Mucosa of stomach (tissue), 1 donor: ENCODE data around the gene C12orf54.
"Not testable (repeated sequence)": the region's sequence is repeated elsewhere in the genome, so short reads cannot be mapped to it uniquely, and the experiment has no call there.

ENCODE experiments used
- H3K27me3 ChIP-seq: one replicate; pipeline ENCODE4 v1.7.0; 2013; ENCODE audit warnings: mild to moderate bottlenecking, low read length; ENCODE audit not compliant: control insufficient read depth, insufficient read depth
- H3K36me3 ChIP-seq: one replicate; pipeline ENCODE4 v1.7.0; 2013; ENCODE audit warnings: low read length; ENCODE audit not compliant: control insufficient read depth, insufficient read depth
- H3K4me1 ChIP-seq: one replicate; pipeline ENCODE4 v1.7.0; 2013; ENCODE audit warnings: mild to moderate bottlenecking, low read length; ENCODE audit not compliant: control insufficient read depth, insufficient read depth
- H3K4me3 ChIP-seq: one replicate; pipeline ENCODE4 v1.7.0; 2013; ENCODE audit warnings: low read length
- H3K9ac ChIP-seq: one replicate; pipeline ENCODE4 v1.7.0; 2013; ENCODE audit warnings: mild to moderate bottlenecking, low read length, moderate library complexity
- H3K9me3 ChIP-seq: one replicate; pipeline ENCODE4 v1.7.0; 2013; ENCODE audit warnings: mild to moderate bottlenecking, low read length, moderate library complexity; ENCODE audit not compliant: control insufficient read depth
- donor health status: Pancreatic carcinoma.

Gene C12orf54

DNA sequence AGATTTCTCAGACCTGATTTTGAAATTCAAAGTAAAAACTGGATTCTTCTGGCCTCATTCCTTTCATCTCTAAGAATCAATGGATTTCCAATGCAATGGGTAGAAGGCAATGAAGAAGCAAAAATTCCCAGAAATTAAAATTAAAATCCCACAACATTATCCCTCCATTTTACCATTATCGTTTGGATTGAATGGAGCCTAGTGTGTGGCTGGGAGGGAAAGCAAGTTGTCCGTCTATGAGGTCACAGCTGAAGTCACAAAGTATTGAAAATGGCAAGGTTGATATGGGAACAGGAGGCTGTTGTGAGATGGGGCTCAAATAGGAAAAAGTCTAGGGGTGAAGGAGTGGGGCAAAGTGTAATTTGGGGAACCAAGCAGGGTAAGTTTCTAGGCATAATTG is at the start of gene C12orf54:
Gene C12orf54 (plus strand): TSS at position 301 of the 400 bp plus-strand sequence. CDS start 799 bp downstream, outside the sequence.
- no peaks in the 10 kb centered on the region for H3K4me1 ChIP-seq
- H3K9ac ChIP-seq = no peak within 1 kb of the TSS
- H3K36me3 ChIP-seq = no peaks in the 10 kb centered on the region
- no peaks in the 10 kb centered on the region for H3K9me3 ChIP-seq
- no peak within 1 kb of the TSS for H3K4me3 ChIP-seq
- H3K27me3 ChIP-seq = peaks cover 10% of the 10 kb centered on the region

DNA sequence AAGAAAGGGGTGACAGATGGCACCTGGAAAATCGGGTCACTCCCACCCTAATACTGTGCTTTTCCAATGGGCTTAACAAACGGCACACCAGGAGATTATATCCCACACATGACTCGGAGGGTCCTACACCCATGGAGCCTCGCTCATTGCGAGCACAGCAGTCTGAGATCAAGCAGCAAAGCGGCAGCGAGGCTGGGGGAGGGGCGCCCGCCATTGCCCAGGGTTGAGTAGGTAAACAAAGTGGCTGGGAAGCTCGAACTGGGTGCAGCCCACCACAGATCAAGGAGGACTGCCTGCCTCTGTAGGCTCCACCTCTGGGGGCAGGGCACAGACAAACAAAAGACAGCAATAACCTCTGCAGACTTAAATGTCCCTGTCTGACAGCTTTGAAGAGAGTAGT is 48.3 kb upstream of the C12orf54 start:
- H3K27me3 ChIP-seq, H3K36me3 ChIP-seq, H3K4me1 ChIP-seq, H3K9ac ChIP-seq, H3K4me3 ChIP-seq, H3K9me3 ChIP-seq: not testable (repeated sequence)

DNA sequence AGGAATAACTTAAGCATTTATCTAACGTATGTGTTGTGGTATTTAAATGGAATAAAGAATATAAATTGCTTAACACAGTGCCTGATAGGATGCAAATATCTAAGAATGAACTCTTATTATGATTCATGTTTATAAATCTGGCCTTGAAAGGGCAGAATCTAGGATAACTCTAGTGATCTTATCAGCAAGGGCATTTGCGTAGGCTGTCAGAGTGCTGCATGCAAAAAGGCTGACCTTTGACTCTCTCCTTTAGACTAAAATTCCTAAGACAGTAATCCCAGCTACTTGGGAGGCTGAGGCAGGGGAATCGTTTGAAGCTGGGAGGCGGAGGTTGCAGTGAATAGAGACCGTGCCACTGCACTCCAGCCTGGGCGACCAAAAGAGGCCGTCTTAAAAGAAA is 41.2 kb upstream of the C12orf54 start:
- Histone ChIP-seq H3K27me3 (no peaks in the 10 kb centered on the region), H3K9me3 (no peaks in the 10 kb centered on the region), H3K36me3 (no peaks in the 10 kb centered on the region), H3K4me3 (no peak overlapping the region), H3K4me1 (no peaks in the 10 kb centered on the region), H3K9ac (no peak overlapping the region)

DNA sequence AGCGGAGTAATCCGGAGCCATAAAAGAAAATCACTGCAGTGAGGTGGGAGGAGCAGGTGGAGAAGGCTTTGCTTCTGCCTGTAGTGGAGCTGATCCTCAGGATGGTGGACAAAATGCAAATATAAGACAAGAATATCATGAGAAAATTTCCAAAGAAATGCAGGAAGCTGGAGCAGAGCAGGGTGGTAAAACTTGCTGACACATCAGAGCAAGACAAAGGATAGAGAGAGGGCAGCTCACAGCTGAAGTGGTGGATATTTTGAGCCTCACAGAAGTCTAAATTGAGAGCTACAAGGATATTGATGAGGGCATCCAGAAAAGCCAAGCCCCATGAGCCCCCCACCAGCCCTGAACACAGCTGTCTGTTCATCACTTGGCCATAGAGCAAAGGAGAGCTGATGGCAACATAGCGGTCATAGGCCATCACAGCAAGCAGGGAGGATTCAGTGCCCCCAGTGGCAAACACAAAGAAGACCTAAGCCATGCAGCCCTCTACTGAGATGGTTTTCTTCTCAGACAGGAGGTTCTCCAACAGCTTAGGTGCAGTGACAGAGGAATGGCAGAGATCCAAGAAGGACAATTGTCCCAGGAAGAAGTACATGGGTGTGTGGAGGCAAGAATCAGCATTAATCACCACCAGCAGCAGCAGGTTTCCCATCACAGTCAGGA is 40.0 kb upstream of the C12orf54 start:
- no peak overlapping the region for H3K9ac ChIP-seq
- H3K9me3 ChIP-seq = no peaks in the 10 kb centered on the region
- H3K4me1 ChIP-seq = no peaks in the 10 kb centered on the region
- no peaks in the 10 kb centered on the region for H3K36me3 ChIP-seq
- no peaks in the 10 kb centered on the region for H3K27me3 ChIP-seq
- H3K4me3 ChIP-seq = no peak overlapping the region

DNA sequence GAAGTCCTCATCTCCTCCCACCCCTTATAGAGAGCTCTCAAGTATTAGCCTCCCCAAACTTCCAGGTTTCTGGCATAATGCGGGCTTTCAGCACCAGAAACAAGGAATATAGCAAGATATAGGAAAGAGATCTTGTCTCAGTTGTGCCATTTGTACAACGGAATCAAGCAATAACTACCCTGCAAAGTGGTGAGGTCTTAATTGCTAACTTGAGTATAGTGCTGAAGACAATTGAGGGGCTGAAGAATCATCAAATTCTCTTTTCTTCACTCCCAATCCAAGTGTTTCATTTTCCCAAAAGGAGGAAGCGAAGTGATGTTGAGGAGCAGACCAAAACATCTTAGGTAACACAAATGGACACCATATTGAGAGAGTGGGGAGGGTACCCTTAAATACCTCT is 36.8 kb upstream of the C12orf54 start:
- Histone ChIP-seq H3K4me1 (no peaks in the 10 kb centered on the region), H3K9ac (no peak overlapping the region), H3K27me3 (no peaks in the 10 kb centered on the region), H3K9me3 (no peaks in the 10 kb centered on the region), H3K4me3 (no peak overlapping the region), H3K36me3 (no peaks in the 10 kb centered on the region)

DNA sequence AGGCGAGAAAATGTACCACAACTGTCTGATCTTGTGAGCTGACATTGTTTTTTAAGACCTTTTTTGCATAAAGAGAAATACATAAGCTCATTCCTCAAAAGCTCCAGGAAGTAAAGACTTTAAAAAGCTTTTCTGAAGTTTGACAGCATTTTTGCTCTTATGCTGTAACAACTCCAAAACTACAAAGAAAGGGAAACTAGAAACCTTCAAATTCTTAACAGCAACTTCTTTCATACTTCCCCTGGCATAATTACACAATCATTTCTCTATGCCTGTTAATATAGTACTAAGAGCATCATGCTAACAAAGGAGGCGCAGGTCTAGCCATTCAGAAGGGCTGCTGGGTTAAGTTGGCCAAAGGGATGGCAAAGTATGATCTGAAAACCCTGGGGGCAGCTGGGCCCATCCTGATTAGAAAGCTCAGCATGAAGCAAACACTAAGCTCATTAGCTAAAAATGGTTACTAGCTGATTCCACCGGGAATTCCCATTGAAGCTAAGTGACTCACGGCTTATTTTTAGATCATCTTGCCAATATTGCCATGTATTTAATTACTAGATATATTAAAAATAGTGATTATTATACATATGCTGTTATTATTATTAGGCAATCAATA is 36.0 kb upstream of the C12orf54 start:
- no peak overlapping the region for H3K9ac ChIP-seq
- H3K36me3 ChIP-seq = no peaks in the 10 kb centered on the region
- no peak overlapping the region for H3K4me3 ChIP-seq
- no peaks in the 10 kb centered on the region for H3K9me3 ChIP-seq
- no peaks in the 10 kb centered on the region for H3K4me1 ChIP-seq
- no peaks in the 10 kb centered on the region for H3K27me3 ChIP-seq

DNA sequence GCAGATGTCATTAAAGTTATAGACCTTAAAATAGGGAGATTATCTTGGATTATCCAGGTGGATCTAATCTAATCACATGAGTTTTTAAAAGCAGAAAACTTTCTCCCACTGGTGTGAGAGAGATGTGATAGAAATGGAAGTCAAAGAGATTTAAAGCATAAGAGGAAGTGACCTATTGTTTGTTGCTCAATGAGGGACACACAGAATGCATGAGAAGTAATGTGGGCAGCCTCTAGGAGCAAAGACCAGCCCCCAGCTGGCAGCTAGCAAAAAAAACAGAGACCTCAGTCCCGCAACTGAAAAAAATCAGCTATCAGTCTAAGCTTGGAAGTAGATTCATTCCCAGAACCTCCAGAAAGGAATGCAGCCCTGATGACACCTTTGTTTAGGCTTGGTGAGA is 34.5 kb upstream of the C12orf54 start:
- no peaks in the 10 kb centered on the region for H3K9me3 ChIP-seq

DNA sequence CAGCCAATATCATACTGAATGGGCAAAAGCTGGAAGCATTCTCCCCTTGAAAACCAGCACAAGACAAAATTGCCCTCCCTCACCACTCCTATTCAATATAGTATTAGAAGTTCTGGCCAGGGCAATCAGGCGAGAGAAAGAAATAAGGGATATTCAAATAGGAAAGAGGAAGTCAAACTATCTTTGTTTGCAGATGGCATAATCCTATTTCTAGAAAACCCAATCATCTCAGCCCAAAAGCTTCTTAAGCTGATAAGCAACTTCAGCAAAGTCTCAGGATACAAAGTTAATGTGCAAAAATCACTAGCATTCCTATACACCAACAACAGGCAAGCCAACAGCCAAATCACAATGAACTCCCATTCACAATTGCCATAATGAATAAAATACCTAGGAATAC is 30.9 kb upstream of the C12orf54 start:
- Histone ChIP-seq H3K36me3 (no peaks in the 10 kb centered on the region), H3K9me3 (no peaks in the 10 kb centered on the region), H3K9ac (no peak overlapping the region), H3K4me1 (no peaks in the 10 kb centered on the region), H3K27me3 (no peaks in the 10 kb centered on the region), H3K4me3 (no peak overlapping the region)

More for the DNA sequence above, 34.5 kb upstream of the C12orf54 start:
- Histone ChIP-seq H3K27me3 (no peaks in the 10 kb centered on the region), H3K4me3 (no peak overlapping the region), H3K36me3 (no peaks in the 10 kb centered on the region), H3K4me1 (no peaks in the 10 kb centered on the region), H3K9ac (no peak overlapping the region)

DNA sequence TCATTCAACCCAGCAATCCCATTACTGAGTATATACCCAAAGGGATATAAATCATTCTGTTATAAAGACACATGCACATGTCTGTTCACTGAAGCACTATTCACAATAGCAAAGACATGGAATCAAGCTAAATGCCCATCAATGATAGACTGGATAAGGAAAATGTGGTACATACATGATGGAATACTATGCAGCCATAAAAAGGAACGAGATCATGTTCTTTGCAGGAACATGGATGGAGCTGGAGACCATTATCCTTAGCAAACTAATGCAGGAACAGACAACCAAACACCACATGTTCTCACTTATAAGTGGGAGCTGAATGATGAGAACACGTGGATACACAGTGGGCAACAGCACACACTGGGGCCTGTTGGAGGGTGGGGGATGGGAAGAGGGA is 29.3 kb upstream of the C12orf54 start:
- not testable (repeated sequence) for H3K9ac ChIP-seq, H3K4me3 ChIP-seq, H3K4me1 ChIP-seq, H3K9me3 ChIP-seq, H3K27me3 ChIP-seq, H3K36me3 ChIP-seq

DNA sequence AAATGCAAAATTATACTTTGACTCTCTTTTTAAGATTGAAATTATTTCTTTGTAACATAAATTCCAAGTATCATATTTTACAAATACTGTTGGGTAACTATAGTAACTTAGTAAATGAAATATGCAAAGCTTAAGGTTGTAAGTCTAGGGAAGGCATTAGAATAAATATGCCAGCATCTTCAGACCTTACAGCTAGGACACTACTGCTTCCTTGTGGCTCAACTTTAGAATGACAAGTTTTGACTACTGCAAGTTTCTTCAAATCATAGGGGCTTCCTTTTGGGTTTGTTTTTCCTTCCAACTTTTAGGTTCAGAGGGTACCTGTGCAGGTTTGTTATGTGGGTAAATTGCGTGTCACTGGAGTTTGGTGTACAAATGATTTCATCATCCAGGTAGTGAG is 27.6 kb upstream of the C12orf54 start:
- Histone ChIP-seq H3K9ac (no peak overlapping the region), H3K4me1 (no peaks in the 10 kb centered on the region), H3K36me3 (no peaks in the 10 kb centered on the region), H3K27me3 (no peaks in the 10 kb centered on the region), H3K4me3 (no peak overlapping the region), H3K9me3 (no peaks in the 10 kb centered on the region)

DNA sequence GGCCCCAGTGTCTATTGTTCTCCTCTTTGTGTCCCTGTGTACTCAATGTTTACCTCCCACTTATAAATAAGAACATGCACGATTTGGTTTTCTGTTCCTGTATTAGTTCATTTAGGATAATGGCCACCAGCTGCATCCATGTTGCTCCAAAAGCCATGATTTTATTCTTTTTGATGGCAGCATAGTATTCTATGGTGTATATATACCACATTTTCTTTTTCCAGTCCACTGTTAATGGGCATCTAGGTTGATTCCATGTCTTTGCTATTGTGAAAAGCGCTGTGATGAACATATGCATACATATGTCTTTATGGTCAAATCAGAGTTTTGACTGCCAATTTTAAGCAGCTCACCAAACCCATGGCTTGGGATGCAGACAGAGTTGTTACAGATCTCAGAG is 27.2 kb upstream of the C12orf54 start:
- Histone ChIP-seq H3K4me3 (no peak overlapping the region), H3K27me3 (no peaks in the 10 kb centered on the region), H3K9ac (no peak overlapping the region)

DNA sequence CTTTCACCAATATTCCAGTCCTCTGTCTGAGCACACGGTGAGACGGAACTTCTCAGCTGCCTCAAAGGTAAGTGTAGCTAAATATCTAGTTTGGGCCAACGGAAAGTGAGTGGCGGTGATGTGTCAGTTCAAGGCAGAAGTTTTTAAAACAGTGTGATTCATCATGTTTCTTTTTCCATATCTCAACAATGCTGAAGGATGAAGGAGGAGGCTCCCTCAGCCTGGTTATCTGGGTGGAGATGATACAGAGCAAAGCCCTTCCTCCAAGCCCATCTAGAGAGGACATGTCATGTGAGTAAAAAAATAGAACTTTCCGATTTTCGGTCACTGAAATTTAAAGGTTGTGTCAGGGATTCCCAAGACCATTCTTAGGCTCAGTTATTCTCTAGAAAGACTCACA is 23.0 kb upstream of the C12orf54 start:
- Histone ChIP-seq H3K9me3 (no peaks in the 10 kb centered on the region), H3K9ac (no peak overlapping the region), H3K36me3 (no peaks in the 10 kb centered on the region), H3K27me3 (no peaks in the 10 kb centered on the region), H3K4me3 (no peak overlapping the region), H3K4me1 (no peaks in the 10 kb centered on the region)

More for the DNA sequence above, 27.2 kb upstream of the C12orf54 start:
- Histone ChIP-seq H3K36me3 (no peaks in the 10 kb centered on the region), H3K9me3 (no peaks in the 10 kb centered on the region), H3K4me1 (no peaks in the 10 kb centered on the region)

DNA sequence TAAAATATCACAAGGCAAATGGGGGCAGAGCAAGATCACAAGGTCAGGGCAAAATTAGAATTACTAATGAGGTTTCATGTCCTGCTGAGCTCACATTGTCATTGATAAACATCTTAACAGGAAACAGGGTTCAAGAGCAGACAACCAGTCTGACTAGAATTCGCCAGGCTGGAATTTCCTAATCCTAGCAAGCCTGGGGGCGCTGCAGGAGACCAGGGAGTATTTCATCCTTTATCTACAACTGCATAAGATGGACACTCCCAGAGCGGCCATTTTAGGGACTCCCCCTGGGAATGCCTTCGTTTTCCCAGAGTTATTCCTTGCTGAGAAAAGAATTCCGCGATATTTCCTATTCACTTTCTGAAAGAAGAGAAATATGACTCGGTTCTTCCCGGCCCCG is 13.3 kb upstream of the C12orf54 start:
- not testable (repeated sequence) for H3K9me3 ChIP-seq, H3K9ac ChIP-seq

More for the DNA sequence above, 13.3 kb upstream of the C12orf54 start:
- not testable (repeated sequence) for H3K27me3 ChIP-seq, H3K4me3 ChIP-seq, H3K4me1 ChIP-seq, H3K36me3 ChIP-seq
